Thoracic aorta (tissue), 2 donors: ENCODE data around the gene ARL4C. TPM values are rescaled to one million over a fixed set of nuclear protein-coding genes. Genes with fewer than 3 reads are reported as not detected.

Experiments
- ATAC-seq: fragments of 150-250 bp; one replicate; pipeline ENCODE4 v1.8.0; 2017; ENCODE audit warnings: low read depth; ENCODE audit not compliant: insufficient number of reproducible peaks, low FRiP score
- DNase-seq: peaks from one replicate; pipeline ENCODE4 v3.0.0-alpha.2; 2020; ENCODE audit warnings: low spot score
- H3K27ac ChIP-seq, 2 donors: fragments of 200-600 bp; sonication (generic); 1 replicate in 1 of 2; 2 replicates in 1 of 2; pipeline ENCODE4 v1.5.1; 2016; ENCODE audit warnings: mild to moderate bottlenecking in 2 of 2, moderate library complexity in 2 of 2
- H3K27me3 ChIP-seq: fragments of 200-600 bp; sonication (generic); replicated peaks from 2 replicates; pipeline ENCODE4 v1.6.0; 2016; ENCODE audit warnings: mild to moderate bottlenecking; ENCODE audit not compliant: insufficient read depth
- H3K36me3 ChIP-seq: fragments of 200-600 bp; sonication (generic); one replicate; pipeline ENCODE4 v1.5.1; 2016
- H3K4me1 ChIP-seq, 2 donors: fragments of 200-600 bp; sonication (generic); 1 replicate in 1 of 2; 2 replicates in 1 of 2; pipeline versions ENCODE4 v1.5.1 to v1.6.0; 2016; ENCODE audit warnings: low read depth in 2 of 2, mild to moderate bottlenecking in 1 of 2; ENCODE audit not compliant: control insufficient read depth in 1 of 2
- H3K4me3 ChIP-seq: fragments of 200-600 bp; sonication (generic); 2 replicates; pipeline ENCODE4 v1.5.1; 2016; ENCODE audit warnings: mild to moderate bottlenecking
- H3K9me3 ChIP-seq: fragments of 200-600 bp; sonication (generic); 2 replicates; pipeline ENCODE4 v1.5.1; 2016
- CTCF ChIP-seq: fragments of 200-600 bp; sonication (generic); IDR thresholded peaks from one replicate; pipeline ENCODE4 v1.5.1; 2019; ENCODE audit warnings: antibody characterized with exemption
- total RNA-seq, 2 donors: library from RNA; depleted of rRNA; stranded (reverse); fragments of >200 nt; gene quantifications; one replicate each; pipeline versions ENCODE4 v1.1.0 to v1.2.3, GENCODE V29; 2016

The ARL4C gene
- total RNA-seq, 2 donors from 2014 or later, result 18.2 to 22.9 TPM

GRCh38 chr2:234467289-234467688, 29.6 kb downstream of the ARL4C start:
- ATAC-seq, result no peak

GRCh38 chr2:234464291-234464645, 32.6 kb downstream of the ARL4C start:
- H3K36me3 ChIP-seq, result no peaks in the 10 kb centered on the region
- no peak overlapping the region for H3K4me3 ChIP-seq
- no peaks in the 10 kb centered on the region for H3K4me1 ChIP-seq
- H3K9me3 ChIP-seq, result no peaks in the 10 kb centered on the region
- no peak for TF ChIP-seq CTCF
- no peak overlapping the region for H3K27ac ChIP-seq
- no peak for DNase-seq
- no peak for ATAC-seq
- no peaks in the 10 kb centered on the region for H3K27me3 ChIP-seq

More at GRCh38 chr2:234467289-234467688, 29.6 kb downstream of the ARL4C start:
- no peak for DNase-seq
- Histone ChIP-seq H3K27me3 (no peaks in the 10 kb centered on the region), H3K4me3 (no peak overlapping the region), H3K4me1 (no peaks in the 10 kb centered on the region), H3K27ac (no peak overlapping the region), H3K36me3 (no peaks in the 10 kb centered on the region), H3K9me3 (no peaks in the 10 kb centered on the region)
- TF ChIP-seq CTCF, result no peak

GRCh38 chr2:234463626-234464290, 33.1 kb downstream of the ARL4C start:
- ATAC-seq, result no peak
- DNase-seq, result no peak
- Histone ChIP-seq H3K9me3 (no peaks in the 10 kb centered on the region), H3K27ac (no peak overlapping the region), H3K27me3 (no peaks in the 10 kb centered on the region), H3K4me3 (no peak overlapping the region), H3K4me1 (no peaks in the 10 kb centered on the region), H3K36me3 (no peaks in the 10 kb centered on the region)
- TF ChIP-seq CTCF, result no peak

- Histone ChIP-seq H3K9me3 (no peaks in the 10 kb centered on the region), H3K27me3 (no peaks in the 10 kb centered on the region), H3K27ac (no peak overlapping the region), H3K36me3 (no peaks in the 10 kb centered on the region), H3K4me1 (no peaks in the 10 kb centered on the region), H3K4me3 (no peak overlapping the region)
- DNase-seq (no peak), ATAC-seq (no peak)
- TF ChIP-seq CTCF, result no peak
These were observed 34.5 kb downstream of the ARL4C start for GRCh38 chr2:234462218-234462992.

GRCh38 chr2:234459401-234460009, 37.4 kb downstream of the ARL4C start:
- TF ChIP-seq CTCF, result no peak
- ATAC-seq (no peak), DNase-seq (no peak)
- Histone ChIP-seq H3K4me3 (no peak overlapping the region), H3K4me1 (no peaks in the 10 kb centered on the region), H3K27me3 (no peaks in the 10 kb centered on the region), H3K36me3 (no peaks in the 10 kb centered on the region), H3K9me3 (no peaks in the 10 kb centered on the region), H3K27ac (no peak overlapping the region)
